H1 (cell line): ENCODE data around the gene MYH7. TPM values are rescaled to one million over a fixed set of nuclear protein-coding genes. Genes with fewer than 3 reads are reported as not detected.
A peak's percentile ranks its signal among the peaks of the same experiment; 100 is the strongest.

Source experiments
- BCL11A ChIP-seq, 2 experiments: IDR thresholded peaks; one replicate each; pipeline ENCODE4 v1.6.1; 2011; ENCODE audit warnings: low read depth in 2 of 2, low read length in 2 of 2, mild to moderate bottlenecking in 2 of 2
- CBX8 ChIP-seq: fragments of 300-800, 300-1000 bp; sonication (generic); IDR thresholded peaks from 2 replicates; pipeline ENCODE4 v1.7.1; 2016; ENCODE audit warnings: low read depth, low read length, borderline replicate concordance
- EGR1 ChIP-seq: IDR thresholded peaks from 2 replicates; pipeline ENCODE4 v1.6.1; 2011; ENCODE audit warnings: low read depth, low read length, borderline replicate concordance
- FOSL1 ChIP-seq: IDR thresholded peaks from 2 replicates; pipeline ENCODE4 v1.6.1; 2011; ENCODE audit warnings: mild to moderate bottlenecking, low read depth, low read length, moderate library complexity; ENCODE audit not compliant: insufficient read depth
- HDAC2 ChIP-seq, 2 experiments: fragments of 300-600 bp in 1 of 2; sonication (generic) in 1 of 2; IDR thresholded peaks; 2 replicates each; pipeline ENCODE4 v1.6.1; 2011 to 2012; ENCODE audit warnings: low read depth in 2 of 2, low read length in 2 of 2, mild to moderate bottlenecking in 2 of 2, moderate library complexity in 2 of 2, borderline replicate concordance in 1 of 2, inconsistent platforms in 1 of 2
- KDM1A ChIP-seq: fragments of 200-600, 300-600 bp; sonication (generic); IDR thresholded peaks from 2 replicates; pipeline ENCODE4 v1.7.1; 2016; ENCODE audit warnings: mild to moderate bottlenecking, low read length, borderline replicate concordance
- POLR2AphosphoS5 ChIP-seq: IDR thresholded peaks from 2 replicates; pipeline ENCODE4 v1.6.1; 2011; ENCODE audit warnings: low read depth, low read length
- SAP30 ChIP-seq: fragments of 300-600 bp; sonication (generic); IDR thresholded peaks from 2 replicates; pipeline ENCODE4 v1.7.1; 2012; ENCODE audit warnings: low read length, moderate library complexity, mild to moderate bottlenecking, inconsistent platforms; ENCODE audit not compliant: insufficient read depth, insufficient replicate concordance
- SIRT6 ChIP-seq: IDR thresholded peaks from one replicate; pipeline ENCODE4 v1.7.1; 2012; ENCODE audit warnings: low read length, inconsistent platforms
- SIX5 ChIP-seq: IDR thresholded peaks from 2 replicates; pipeline ENCODE4 v1.6.1; 2011; ENCODE audit warnings: mild to moderate bottlenecking, low read depth, low read length
- SP4 ChIP-seq: IDR thresholded peaks from 2 replicates; pipeline ENCODE4 v1.6.1; 2012; ENCODE audit warnings: low read length, inconsistent platforms
- SRF ChIP-seq: IDR thresholded peaks from 2 replicates; pipeline ENCODE4 v1.6.1; 2011; ENCODE audit warnings: mild to moderate bottlenecking, low read depth, low read length, moderate library complexity
- TAF1 ChIP-seq: IDR thresholded peaks from 2 replicates; pipeline ENCODE4 v1.6.1; 2011; ENCODE audit warnings: mild to moderate bottlenecking, low read depth, low read length
- TBP ChIP-seq: IDR thresholded peaks from 2 replicates; pipeline ENCODE4 v1.6.1; 2011; ENCODE audit warnings: low read depth, low read length, improper control_type of control experiment
- TCF12 ChIP-seq: IDR thresholded peaks from 2 replicates; pipeline ENCODE4 v1.6.1; 2011; ENCODE audit warnings: low read depth, mild to moderate bottlenecking, low read length
- ZNF274 ChIP-seq: IDR thresholded peaks from 2 replicates; pipeline ENCODE4 v1.7.0; 2012; ENCODE audit warnings: low read length, borderline replicate concordance; ENCODE audit errors: extremely low read depth
- polyA plus RNA-seq, 7 experiments: library from polyadenylated mRNA; depleted of rRNA in 3 of 7; stranded (reverse) in 5 of 7; unstranded in 2 of 7; fragments of >200 nt in 5 of 7; fragments of 200-250 nt in 2 of 7; gene quantifications; 1 replicate in 5 of 7; 2 replicates in 1 of 7; 4 replicates in 1 of 7; pipeline versions ENCODE4 v1.2.1 to v1.2.3, GENCODE V29; 2011 to 2013; ENCODE audit warnings: missing spikeins in 2 of 7, mixed read lengths in 2 of 7
- total RNA-seq: library from RNA; stranded (reverse); fragmentation: NEBNext Ultra II Directional; extraction: Animal tissue kit (Norgen Biotek cat#: 25700); gene quantifications from 2 replicates; pipeline ENCODE4 v1.2.1, GENCODE V29; 2021
- TF ChIP-seq, protein P1 (sequence below): IDR thresholded peaks from 2 replicates; pipeline ENCODE4 v1.6.1; 2012; ENCODE audit warnings: low read length, inconsistent platforms
- TF ChIP-seq, protein P2 (sequence below), 3 experiments: IDR thresholded peaks; 1 replicate in 2 of 3; 2 replicates in 1 of 3; pipeline versions ENCODE4 v1.5.1 to v1.6.1; 2011; ENCODE audit warnings: low read length in 3 of 3, mild to moderate bottlenecking in 3 of 3, inconsistent platforms in 2 of 3, low read depth in 1 of 3, moderate library complexity in 1 of 3; ENCODE audit not compliant: insufficient read depth in 1 of 3; ENCODE audit errors: control extremely low read depth in 1 of 3

Gene MYH7
- total and polyA plus RNA-seq, 2 of the 8 experiments (the other 6 are each of a cell fraction or from before 2014, with no cell fraction given), result not detected

DNA sequence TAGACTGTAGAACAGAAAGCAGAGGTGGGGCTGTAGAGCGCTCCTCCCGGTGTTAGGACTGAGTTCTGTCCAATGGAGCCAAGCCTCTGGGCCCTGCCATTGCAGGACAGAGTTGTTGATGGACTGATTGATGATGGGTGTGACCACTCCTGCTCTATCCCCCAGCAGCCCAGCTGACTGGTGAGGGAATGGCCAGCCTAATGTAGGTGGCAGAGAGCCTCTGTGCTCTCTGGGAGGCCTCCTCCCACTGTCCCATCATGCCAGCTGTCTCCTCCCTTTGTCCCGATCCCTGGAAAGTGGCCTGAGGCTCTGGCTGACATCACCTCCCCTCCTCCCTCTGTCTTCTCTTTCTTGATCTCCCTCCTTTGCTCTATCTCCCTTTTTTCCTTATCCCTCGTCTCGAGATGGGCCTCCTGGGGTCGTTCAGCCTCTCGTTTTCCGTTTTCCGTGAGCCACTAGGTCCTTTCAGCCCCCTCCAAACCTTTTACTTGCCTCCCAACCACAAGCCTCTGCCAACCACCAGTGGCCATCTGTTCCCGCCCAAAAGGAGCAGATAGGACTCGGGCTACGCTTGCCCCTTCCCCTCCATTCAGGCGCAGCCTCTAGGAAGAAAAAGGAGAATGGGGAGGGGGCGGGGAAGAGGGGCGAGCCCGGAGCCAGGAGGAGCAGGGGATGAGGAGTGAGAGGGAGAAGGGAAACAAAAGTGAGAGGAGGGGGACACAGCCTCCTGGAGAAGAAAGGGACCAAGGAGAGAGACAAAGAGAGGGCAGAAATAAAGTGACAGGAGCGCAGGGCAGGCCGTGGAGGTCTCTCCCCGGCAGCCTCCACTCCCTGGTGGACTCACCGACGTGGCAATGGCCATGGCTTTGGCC is 71.1 kb downstream of the MYH7 start (continued):
- TF ChIP-seq SIX5, result no peak
- no peak for TF ChIP-seq SP4
- TF ChIP-seq CBX8, result no peak
- TF ChIP-seq, protein P1, sequence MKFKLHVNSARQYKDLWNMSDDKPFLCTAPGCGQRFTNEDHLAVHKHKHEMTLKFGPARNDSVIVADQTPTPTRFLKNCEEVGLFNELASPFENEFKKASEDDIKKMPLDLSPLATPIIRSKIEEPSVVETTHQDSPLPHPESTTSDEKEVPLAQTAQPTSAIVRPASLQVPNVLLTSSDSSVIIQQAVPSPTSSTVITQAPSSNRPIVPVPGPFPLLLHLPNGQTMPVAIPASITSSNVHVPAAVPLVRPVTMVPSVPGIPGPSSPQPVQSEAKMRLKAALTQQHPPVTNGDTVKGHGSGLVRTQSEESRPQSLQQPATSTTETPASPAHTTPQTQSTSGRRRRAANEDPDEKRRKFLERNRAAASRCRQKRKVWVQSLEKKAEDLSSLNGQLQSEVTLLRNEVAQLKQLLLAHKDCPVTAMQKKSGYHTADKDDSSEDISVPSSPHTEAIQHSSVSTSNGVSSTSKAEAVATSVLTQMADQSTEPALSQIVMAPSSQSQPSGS, result no peak
- peak; percentile 61 for TF ChIP-seq SAP30
- peak; percentile 71 for TF ChIP-seq EGR1
- TF ChIP-seq FOSL1, result no peak
- TF ChIP-seq ZNF274, result no peak
- TF ChIP-seq TCF12, result no peak
- TF ChIP-seq BCL11A (IDR thresholded peaks at IDR 0.05; ENCODE audit: low read depth in 2 of 2, low read length in 2 of 2), result no peak
- 0 out of 2 replicates have a peak, but pooled peaks have one; percentile 39 for TF ChIP-seq TBP
- TF ChIP-seq, protein P2, sequence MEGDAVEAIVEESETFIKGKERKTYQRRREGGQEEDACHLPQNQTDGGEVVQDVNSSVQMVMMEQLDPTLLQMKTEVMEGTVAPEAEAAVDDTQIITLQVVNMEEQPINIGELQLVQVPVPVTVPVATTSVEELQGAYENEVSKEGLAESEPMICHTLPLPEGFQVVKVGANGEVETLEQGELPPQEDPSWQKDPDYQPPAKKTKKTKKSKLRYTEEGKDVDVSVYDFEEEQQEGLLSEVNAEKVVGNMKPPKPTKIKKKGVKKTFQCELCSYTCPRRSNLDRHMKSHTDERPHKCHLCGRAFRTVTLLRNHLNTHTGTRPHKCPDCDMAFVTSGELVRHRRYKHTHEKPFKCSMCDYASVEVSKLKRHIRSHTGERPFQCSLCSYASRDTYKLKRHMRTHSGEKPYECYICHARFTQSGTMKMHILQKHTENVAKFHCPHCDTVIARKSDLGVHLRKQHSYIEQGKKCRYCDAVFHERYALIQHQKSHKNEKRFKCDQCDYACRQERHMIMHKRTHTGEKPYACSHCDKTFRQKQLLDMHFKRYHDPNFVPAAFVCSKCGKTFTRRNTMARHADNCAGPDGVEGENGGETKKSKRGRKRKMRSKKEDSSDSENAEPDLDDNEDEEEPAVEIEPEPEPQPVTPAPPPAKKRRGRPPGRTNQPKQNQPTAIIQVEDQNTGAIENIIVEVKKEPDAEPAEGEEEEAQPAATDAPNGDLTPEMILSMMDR (IDR thresholded peaks at IDR 0.05; ENCODE audit: control extremely low read depth in 1 of 3, insufficient read depth in 1 of 3, low read depth in 1 of 3, low read length in 3 of 3), result no peak
- TF ChIP-seq SRF, result no peak
- no peak for TF ChIP-seq POLR2AphosphoS5
- TF ChIP-seq SIRT6, result no peak
- TF ChIP-seq KDM1A, result no peak
- TF ChIP-seq TAF1, result 0 out of 2 replicates have a peak, but pooled peaks have one; percentile 20
- 0 out of 4 replicates have a peak, but pooled peaks of 1 of the 2 experiments have one; percentile 40 for TF ChIP-seq HDAC2 (IDR thresholded peaks at IDR 0.05; ENCODE audit: borderline replicate concordance in 1 of 2, low read depth in 2 of 2, low read length in 2 of 2)
